GM19372 (cell line): Measurements from ENCODE around the gene PRR5L.

Experiments used
- ATAC-seq: cut with Tn5 transposase; IDR thresholded peaks from one replicate; pipeline ENCODE4 v1.9.1; 2021; ENCODE audit warnings: mild to moderate bottlenecking, low read depth, moderate library complexity; ENCODE audit not compliant: unreplicated experiment

PRR5L gene

GRCh38 chr11:36352922-36353321 lies 56.8 kb downstream of the PRR5L start:
- no peak for ATAC-seq

GRCh38 chr11:36354221-36355003 lies 58.3 kb downstream of the PRR5L start:
- ATAC-seq = peak; percentile 86

GRCh38 chr11:36356201-36356600 lies 60.1 kb downstream of the PRR5L start:
- peak; percentile 58 for ATAC-seq

GRCh38 chr11:36357831-36358230 lies 61.7 kb downstream of the PRR5L start:
- no peak for ATAC-seq

- no peak for ATAC-seq
Observed at GRCh38 chr11:36358436-36358835, 62.3 kb downstream of the PRR5L start.

- ATAC-seq = no peak
Observed at GRCh38 chr11:36360318-36360717, 64.2 kb downstream of the PRR5L start.

- no peak for ATAC-seq
Observed at GRCh38 chr11:36360826-36361415, 64.8 kb downstream of the PRR5L start.

GRCh38 chr11:36361472-36361871 lies 65.4 kb downstream of the PRR5L start:
- no peak for ATAC-seq

GRCh38 chr11:36361901-36362391 lies 65.9 kb downstream of the PRR5L start:
- ATAC-seq = no peak

- ATAC-seq = no peak
Observed at GRCh38 chr11:36362902-36363301, 66.8 kb downstream of the PRR5L start.

- no peak for ATAC-seq
Observed at GRCh38 chr11:36363361-36364268, 67.5 kb downstream of the PRR5L start.

GRCh38 chr11:36364551-36365325 lies 68.7 kb downstream of the PRR5L start:
- no peak for ATAC-seq

- no peak for ATAC-seq
Observed at GRCh38 chr11:36365907-36366306, 69.8 kb downstream of the PRR5L start.

- no peak for ATAC-seq
Observed at GRCh38 chr11:36367806-36368680, 72.0 kb downstream of the PRR5L start.

- no peak for ATAC-seq
Observed at GRCh38 chr11:36371181-36371580, 75.1 kb downstream of the PRR5L start.

GRCh38 chr11:36371590-36371989 lies 75.5 kb downstream of the PRR5L start:
- ATAC-seq = no peak

- ATAC-seq = no peak
Observed at GRCh38 chr11:36372101-36372771, 76.1 kb downstream of the PRR5L start.
